ENCODE results near the gene PGLYRP3.

PGLYRP3 gene, protein sequence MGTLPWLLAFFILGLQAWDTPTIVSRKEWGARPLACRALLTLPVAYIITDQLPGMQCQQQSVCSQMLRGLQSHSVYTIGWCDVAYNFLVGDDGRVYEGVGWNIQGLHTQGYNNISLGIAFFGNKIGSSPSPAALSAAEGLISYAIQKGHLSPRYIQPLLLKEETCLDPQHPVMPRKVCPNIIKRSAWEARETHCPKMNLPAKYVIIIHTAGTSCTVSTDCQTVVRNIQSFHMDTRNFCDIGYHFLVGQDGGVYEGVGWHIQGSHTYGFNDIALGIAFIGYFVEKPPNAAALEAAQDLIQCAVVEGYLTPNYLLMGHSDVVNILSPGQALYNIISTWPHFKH

DNA sequence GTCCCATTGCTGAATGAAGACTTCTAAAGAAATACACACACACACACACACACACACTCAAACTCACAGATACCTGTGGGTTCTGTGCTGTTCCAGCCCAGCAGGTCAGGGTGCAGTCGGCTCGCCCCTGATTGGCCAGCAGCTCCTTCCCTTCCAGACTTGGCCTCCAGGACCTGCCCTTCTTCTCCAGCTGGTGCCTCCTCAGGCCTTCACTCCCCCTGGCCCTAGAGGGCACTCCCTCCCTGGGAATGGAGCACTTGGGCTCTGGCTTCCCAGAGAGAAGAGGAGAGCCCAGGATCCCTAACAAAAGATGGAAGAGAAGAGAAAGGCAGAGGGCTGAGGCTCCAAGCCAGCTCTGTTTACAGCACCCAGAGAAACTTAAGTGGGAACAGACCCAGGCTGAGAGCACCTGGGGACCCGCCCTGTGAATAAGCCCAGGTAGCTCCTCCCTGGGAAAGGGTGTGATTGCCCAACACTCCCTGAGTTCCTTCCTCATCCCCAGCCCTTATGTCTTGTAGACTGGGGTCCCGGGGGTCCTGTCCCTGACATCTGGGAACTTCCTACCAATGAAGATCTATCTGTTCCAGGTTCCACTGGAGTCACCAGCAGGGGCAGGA is at the start of gene PGLYRP3:
PGLYRP3 (minus strand) TSS at position 383 of the 617 bp plus-strand sequence. CDS start 2,287 bp downstream, outside the sequence.
- Histone ChIP-seq H3K4me1 (ENCODE audit: control insufficient read depth, insufficient read depth, low read length, unreplicated experiment) (no peaks in the 10 kb centered on the region), H3K27ac (ENCODE audit: low read depth, low read length) (no peak within 1 kb of the TSS), H3K27me3 (ENCODE audit: insufficient read depth, low read length) (no peaks in the 10 kb centered on the region)

DNA sequence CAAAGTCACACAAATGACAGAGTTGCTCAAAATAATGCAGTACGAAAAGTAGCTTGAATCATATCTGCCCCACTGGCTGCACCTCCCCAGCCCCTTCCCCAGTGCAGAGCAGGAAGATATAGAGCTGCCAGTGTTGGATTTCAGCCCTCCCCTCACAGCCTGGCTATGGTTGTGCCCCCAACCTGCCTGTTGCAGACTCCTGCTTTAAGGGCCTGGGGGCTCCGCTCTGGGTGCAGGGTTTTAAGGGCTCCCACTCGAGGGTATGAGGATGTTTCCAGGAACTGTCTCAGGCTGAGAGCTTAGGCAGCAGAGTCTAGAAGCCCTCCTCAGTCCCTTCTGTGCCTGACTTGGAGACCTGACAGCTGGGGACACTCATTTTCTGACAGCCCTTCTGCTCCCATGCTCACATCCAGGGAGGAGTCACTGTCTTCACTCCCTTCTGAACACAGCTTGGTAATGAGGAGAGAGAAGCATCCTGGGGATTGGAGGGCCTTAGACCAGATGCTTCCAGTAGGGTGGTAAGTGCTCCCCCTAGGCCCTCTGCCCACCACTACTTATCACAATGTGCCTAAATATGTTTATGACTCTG is 49.5 kb upstream of the PGLYRP3 start:
- no peak overlapping the region for H3K4me3 ChIP-seq (ENCODE audit: low read depth, low read length)
- peaks cover 71% of the 10 kb centered on the region for H3K27me3 ChIP-seq (ENCODE audit: insufficient read depth, low read length)
- no peaks in the 10 kb centered on the region for H3K4me1 ChIP-seq (ENCODE audit: control insufficient read depth, insufficient read depth, low read length, unreplicated experiment)
- no peak overlapping the region for H2AFZ ChIP-seq (ENCODE audit: low read length, unreplicated experiment)
- H3K27ac ChIP-seq (ENCODE audit: low read depth, low read length): no peak overlapping the region
- no peaks in the 10 kb centered on the region for H3K36me3 ChIP-seq (ENCODE audit: insufficient read depth, low read length)
- H3K79me2 ChIP-seq (ENCODE audit: control insufficient read depth, insufficient read depth, low read length, unreplicated experiment): no peaks in the 10 kb centered on the region

More for the DNA sequence above, at the start of gene PGLYRP3:
- Histone ChIP-seq H2AFZ (ENCODE audit: low read length, unreplicated experiment) (no peak within 1 kb of the TSS), H3K4me3 (ENCODE audit: low read depth, low read length) (no peak within 1 kb of the TSS), H3K79me2 (ENCODE audit: control insufficient read depth, insufficient read depth, low read length, unreplicated experiment) (no peaks in the 10 kb centered on the region), H3K36me3 (ENCODE audit: insufficient read depth, low read length) (no peaks in the 10 kb centered on the region)

DNA sequence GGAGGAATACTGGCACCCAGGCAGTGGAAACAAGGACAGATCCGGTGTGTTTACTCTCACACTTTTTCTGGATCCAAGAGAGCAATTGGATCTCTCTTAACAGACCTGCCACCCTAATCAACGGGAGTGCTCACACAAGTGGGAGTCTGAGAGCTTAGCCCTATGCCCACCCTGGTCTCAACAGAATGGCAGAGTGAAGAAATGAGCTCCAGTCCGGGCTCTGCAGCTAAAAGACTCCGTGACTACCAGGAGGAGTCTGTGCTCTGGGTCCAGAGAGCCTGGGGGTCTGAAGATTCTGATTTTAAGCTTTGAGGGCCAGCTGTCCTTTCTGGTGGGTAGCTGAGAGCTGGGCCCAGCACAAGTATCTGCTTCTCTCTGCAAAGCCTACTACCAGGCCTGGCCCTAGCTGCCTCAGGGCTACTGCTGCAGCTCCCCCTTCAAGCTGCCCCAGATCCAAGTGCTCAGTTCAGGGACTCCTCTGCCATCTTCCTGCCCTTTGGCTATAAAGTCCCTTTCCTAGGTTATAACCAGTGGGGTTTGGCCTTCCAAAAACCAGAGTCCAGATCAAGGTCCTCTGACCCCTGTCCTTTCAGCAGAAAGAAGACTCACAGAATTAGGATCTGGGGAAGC is 48.8 kb upstream of the PGLYRP3 start:
- Histone ChIP-seq H2AFZ (ENCODE audit: low read length, unreplicated experiment) (no peak overlapping the region), H3K36me3 (ENCODE audit: insufficient read depth, low read length) (no peaks in the 10 kb centered on the region), H3K27ac (ENCODE audit: low read depth, low read length) (no peak overlapping the region), H3K4me1 (ENCODE audit: control insufficient read depth, insufficient read depth, low read length, unreplicated experiment) (no peaks in the 10 kb centered on the region), H3K79me2 (ENCODE audit: control insufficient read depth, insufficient read depth, low read length, unreplicated experiment) (no peaks in the 10 kb centered on the region), H3K27me3 (ENCODE audit: insufficient read depth, low read length) (peaks cover 73% of the 10 kb centered on the region), H3K4me3 (ENCODE audit: low read depth, low read length) (no peak overlapping the region)

DNA sequence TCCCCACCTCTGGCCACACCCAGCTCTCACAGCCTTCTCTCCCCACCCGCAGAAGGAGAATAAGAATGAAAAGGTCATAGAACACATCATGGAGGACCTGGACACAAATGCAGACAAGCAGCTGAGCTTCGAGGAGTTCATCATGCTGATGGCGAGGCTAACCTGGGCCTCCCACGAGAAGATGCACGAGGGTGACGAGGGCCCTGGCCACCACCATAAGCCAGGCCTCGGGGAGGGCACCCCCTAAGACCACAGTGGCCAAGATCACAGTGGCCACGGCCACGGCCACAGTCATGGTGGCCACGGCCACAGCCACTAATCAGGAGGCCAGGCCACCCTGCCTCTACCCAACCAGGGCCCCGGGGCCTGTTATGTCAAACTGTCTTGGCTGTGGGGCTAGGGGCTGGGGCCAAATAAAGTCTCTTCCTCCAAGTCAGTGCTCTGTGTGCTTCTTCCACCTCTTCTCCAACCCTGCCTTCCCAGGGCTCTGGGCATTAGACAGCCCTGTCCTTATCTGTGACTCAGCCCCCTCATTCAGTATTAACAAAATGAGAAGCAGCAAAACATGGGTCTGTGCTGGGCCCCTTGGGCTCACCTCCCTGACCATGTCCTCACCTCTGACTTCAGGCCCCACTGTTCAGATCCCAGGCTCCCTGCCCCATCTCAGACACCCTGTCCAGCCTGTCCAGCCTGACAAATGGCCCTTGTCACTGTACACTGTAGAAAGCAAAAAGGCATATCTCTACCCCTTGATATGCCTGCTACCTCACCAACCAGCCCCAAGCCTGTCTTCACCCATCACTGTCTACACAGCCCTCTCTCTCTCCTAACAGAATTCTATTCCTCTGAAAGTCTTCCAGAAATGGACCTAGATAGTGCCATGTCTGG is 48.1 kb upstream of the PGLYRP3 start:
- Histone ChIP-seq H3K4me1 (ENCODE audit: control insufficient read depth, insufficient read depth, low read length, unreplicated experiment) (no peaks in the 10 kb centered on the region), H3K79me2 (ENCODE audit: control insufficient read depth, insufficient read depth, low read length, unreplicated experiment) (no peaks in the 10 kb centered on the region), H3K27me3 (ENCODE audit: insufficient read depth, low read length) (peaks cover 73% of the 10 kb centered on the region), H2AFZ (ENCODE audit: low read length, unreplicated experiment) (no peak overlapping the region), H3K27ac (ENCODE audit: low read depth, low read length) (no peak overlapping the region), H3K4me3 (ENCODE audit: low read depth, low read length) (no peak overlapping the region), H3K36me3 (ENCODE audit: insufficient read depth, low read length) (no peaks in the 10 kb centered on the region)

DNA sequence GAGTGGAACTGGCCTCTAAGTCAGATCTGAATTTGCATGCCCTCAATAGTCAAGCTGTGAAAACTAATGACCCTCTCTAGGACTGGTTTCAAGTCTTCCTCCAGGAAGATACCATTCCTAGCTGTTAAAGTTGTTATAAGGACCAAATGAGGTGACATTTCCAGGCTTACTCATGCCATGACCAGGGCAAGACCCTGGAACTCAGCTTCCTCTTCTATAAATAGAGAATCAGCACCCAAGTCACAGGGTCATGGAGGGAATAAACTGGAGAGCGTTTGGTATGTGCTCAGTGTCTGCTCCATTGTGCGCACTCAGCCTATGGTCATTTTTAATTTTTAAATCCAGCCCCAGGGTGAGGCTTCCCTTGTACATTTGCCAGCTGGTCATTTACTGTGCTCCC is 47.4 kb upstream of the PGLYRP3 start:
- no peaks in the 10 kb centered on the region for H3K4me1 ChIP-seq (ENCODE audit: control insufficient read depth, insufficient read depth, low read length, unreplicated experiment)
- no peak overlapping the region for H2AFZ ChIP-seq (ENCODE audit: low read length, unreplicated experiment)
- H3K79me2 ChIP-seq (ENCODE audit: control insufficient read depth, insufficient read depth, low read length, unreplicated experiment): no peaks in the 10 kb centered on the region
- H3K27ac ChIP-seq (ENCODE audit: low read depth, low read length): no peak overlapping the region
- H3K36me3 ChIP-seq (ENCODE audit: insufficient read depth, low read length): no peaks in the 10 kb centered on the region
- H3K4me3 ChIP-seq (ENCODE audit: low read depth, low read length): no peak overlapping the region
- H3K27me3 ChIP-seq (ENCODE audit: insufficient read depth, low read length): peaks cover 68% of the 10 kb centered on the region

DNA sequence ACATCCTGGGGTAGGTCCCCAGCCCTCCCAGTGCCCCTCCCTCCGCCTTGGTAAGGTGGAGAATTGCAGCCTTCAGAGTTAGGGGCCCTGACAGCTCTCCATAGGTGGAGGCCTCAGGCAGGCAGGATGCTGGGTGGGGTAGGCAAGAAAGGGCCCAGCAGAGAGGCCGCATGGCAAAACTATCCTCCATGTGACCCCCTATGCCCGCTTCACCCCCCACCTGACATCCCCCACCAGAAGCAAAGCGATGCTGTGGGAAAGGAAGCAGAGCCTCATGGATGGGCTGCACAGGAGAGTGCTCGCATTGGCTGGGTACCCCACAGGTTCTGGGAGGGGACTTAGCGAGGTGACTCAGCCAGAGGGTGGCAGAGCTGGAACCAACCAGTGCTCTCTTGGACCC is 46.5 kb upstream of the PGLYRP3 start:
- H3K4me1 ChIP-seq (ENCODE audit: control insufficient read depth, insufficient read depth, low read length, unreplicated experiment): no peaks in the 10 kb centered on the region
- H3K27me3 ChIP-seq (ENCODE audit: insufficient read depth, low read length): peaks cover 59% of the 10 kb centered on the region

DNA sequence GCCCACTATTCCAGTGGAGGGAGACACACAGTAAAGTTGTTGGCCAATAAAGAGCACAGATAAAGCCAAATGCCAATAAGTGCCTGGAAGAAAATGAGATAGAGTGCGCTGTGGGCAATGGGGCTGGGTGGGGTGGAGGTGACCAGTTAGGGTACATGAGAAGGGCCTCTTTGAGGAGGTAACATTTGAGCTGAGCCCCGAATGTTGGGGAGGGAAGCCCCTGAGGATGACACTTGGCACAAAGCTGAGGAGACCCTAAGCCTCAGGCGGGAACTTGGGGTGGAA is 45.9 kb upstream of the PGLYRP3 start:
- Histone ChIP-seq H3K27ac (ENCODE audit: low read depth, low read length) (no peak overlapping the region), H3K4me1 (ENCODE audit: control insufficient read depth, insufficient read depth, low read length, unreplicated experiment) (no peaks in the 10 kb centered on the region), H2AFZ (ENCODE audit: low read length, unreplicated experiment) (no peak overlapping the region), H3K79me2 (ENCODE audit: control insufficient read depth, insufficient read depth, low read length, unreplicated experiment) (no peaks in the 10 kb centered on the region), H3K27me3 (ENCODE audit: insufficient read depth, low read length) (peaks cover 53% of the 10 kb centered on the region), H3K36me3 (ENCODE audit: insufficient read depth, low read length) (no peaks in the 10 kb centered on the region), H3K4me3 (ENCODE audit: low read depth, low read length) (no peak overlapping the region)

More for the DNA sequence above, 46.5 kb upstream of the PGLYRP3 start:
- H3K79me2 ChIP-seq (ENCODE audit: control insufficient read depth, insufficient read depth, low read length, unreplicated experiment): no peaks in the 10 kb centered on the region
- no peaks in the 10 kb centered on the region for H3K36me3 ChIP-seq (ENCODE audit: insufficient read depth, low read length)
- H3K27ac ChIP-seq (ENCODE audit: low read depth, low read length): no peak overlapping the region
- no peak overlapping the region for H2AFZ ChIP-seq (ENCODE audit: low read length, unreplicated experiment)
- H3K4me3 ChIP-seq (ENCODE audit: low read depth, low read length): no peak overlapping the region

DNA sequence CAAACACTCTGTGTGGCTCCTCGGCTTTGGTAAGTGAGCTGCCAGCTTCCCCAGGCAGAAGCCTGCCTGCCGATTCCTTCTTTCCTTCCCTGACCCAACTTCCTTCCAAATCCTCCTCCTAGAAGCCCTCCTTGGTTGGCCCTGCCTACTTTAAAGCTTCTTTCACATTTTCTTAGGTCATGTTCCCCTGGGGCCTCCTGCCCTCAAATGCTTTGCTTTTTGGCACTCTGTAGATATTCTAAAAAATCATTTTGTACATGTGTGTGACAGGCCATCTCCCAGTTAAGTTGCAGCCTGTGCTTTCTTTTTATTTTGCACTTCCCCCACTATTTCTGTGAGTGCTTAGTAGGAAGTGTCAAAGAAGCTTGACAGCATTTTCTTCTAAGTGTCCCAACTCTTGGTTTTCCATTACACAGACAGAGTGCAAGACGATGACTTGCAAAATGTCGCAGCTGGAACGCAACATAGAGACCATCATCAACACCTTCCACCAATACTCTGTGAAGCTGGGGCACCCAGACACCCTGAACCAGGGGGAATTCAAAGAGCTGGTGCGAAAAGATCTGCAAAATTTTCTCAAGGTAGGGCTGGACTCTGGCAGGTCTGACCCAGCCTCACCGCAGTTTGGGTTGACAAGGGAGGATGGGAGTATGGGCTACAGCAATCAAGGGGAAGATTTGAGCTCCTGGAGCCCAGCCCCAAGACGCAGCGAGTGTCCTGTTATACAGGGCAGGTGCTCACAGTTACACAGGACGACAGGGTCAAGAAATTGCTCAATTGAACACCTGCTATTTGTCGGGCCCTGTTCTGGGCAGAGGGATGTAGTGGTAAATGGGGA is 45.3 kb upstream of the PGLYRP3 start, which contains the start of gene S100A9:
S100A9 (plus strand) TSS at position 2 of the 838 bp plus-strand sequence; CDS start at position 432, 430 bp downstream.
- no peak within 1 kb of the TSS for H2AFZ ChIP-seq (ENCODE audit: low read length, unreplicated experiment)
- H3K27ac ChIP-seq (ENCODE audit: low read depth, low read length): no peak within 1 kb of the TSS
- H3K4me1 ChIP-seq (ENCODE audit: control insufficient read depth, insufficient read depth, low read length, unreplicated experiment): no peaks in the 10 kb centered on the region
- H3K36me3 ChIP-seq (ENCODE audit: insufficient read depth, low read length): no peaks in the 10 kb centered on the region
- peaks cover 48% of the 10 kb centered on the region for H3K27me3 ChIP-seq (ENCODE audit: insufficient read depth, low read length)
- H3K79me2 ChIP-seq (ENCODE audit: control insufficient read depth, insufficient read depth, low read length, unreplicated experiment): no peaks in the 10 kb centered on the region
- no peak within 1 kb of the TSS for H3K4me3 ChIP-seq (ENCODE audit: low read depth, low read length)

DNA sequence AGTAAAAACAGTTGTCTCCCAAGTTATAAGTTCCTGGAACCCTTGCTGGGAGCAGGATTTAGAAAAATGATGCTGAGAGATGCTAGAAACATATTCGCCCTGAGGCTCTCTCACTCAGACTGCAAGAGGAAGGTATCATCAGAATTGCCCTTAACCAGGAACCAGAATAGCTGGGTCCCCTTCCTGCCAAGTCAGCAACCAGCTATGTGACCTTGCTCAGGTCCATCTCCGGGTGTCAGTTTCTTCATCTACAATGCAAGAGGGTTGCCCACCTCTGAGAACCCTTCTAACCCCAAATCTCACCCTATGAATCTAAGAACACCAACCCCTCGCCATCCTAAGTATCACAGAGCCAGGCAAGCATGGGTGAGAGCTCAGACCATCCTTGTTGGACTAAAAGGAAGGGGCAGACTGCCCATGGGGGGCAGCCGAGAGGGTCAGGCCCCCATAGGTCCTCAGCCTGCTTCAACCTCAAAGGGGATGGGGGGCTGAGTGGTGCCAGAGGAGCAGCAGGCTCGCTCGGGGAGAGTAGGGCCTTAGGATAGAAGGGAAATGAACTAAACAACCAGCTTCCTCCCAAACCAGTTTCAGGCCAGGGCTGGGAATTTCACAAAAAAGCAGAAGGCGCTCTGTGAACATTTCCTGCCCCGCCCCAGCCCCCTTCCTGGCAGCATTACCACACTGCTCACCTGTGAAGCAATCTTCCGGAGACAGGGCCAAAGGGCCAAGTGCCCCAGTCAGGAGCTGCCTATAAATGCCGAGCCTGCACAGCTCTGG is 44.5 kb upstream of the PGLYRP3 start:
- Histone ChIP-seq H2AFZ (ENCODE audit: low read length, unreplicated experiment) (no peak overlapping the region), H3K79me2 (ENCODE audit: control insufficient read depth, insufficient read depth, low read length, unreplicated experiment) (no peaks in the 10 kb centered on the region), H3K27ac (ENCODE audit: low read depth, low read length) (no peak overlapping the region), H3K27me3 (ENCODE audit: insufficient read depth, low read length) (peaks cover 41% of the 10 kb centered on the region), H3K4me1 (ENCODE audit: control insufficient read depth, insufficient read depth, low read length, unreplicated experiment) (no peaks in the 10 kb centered on the region), H3K36me3 (ENCODE audit: insufficient read depth, low read length) (no peaks in the 10 kb centered on the region), H3K4me3 (ENCODE audit: low read depth, low read length) (no peak overlapping the region)

All from ACC112 (cell line).